ENCODE data around the gene ROR2. TPM values are rescaled to one million over a fixed set of nuclear protein-coding genes. Genes with fewer than 3 reads are reported as not detected.

ROR2 gene
- total RNA-seq, 1 donor from 2014 or later, result not detected

- no peak for DNase-seq (ENCODE audit: low read depth, low spot score)
Measured at GRCh38 chr9:91843623-91844148, 106.3 kb downstream of the ROR2 start.

- DNase-seq (ENCODE audit: low read depth, low spot score), result no peak
Measured at GRCh38 chr9:91843093-91843492, 106.9 kb downstream of the ROR2 start.

- no peak for DNase-seq (ENCODE audit: low read depth, low spot score)
Measured at GRCh38 chr9:91842358-91843049, 107.5 kb downstream of the ROR2 start.

GRCh38 chr9:91841591-91841990 is 108.4 kb downstream of the ROR2 start:
- DNase-seq (ENCODE audit: low read depth, low spot score), result no peak

- no peak for DNase-seq (ENCODE audit: low read depth, low spot score)
Measured at GRCh38 chr9:91840882-91841281, 109.1 kb downstream of the ROR2 start.

- DNase-seq (ENCODE audit: low read depth, low spot score), result no peak
Measured at GRCh38 chr9:91840469-91840868, 109.6 kb downstream of the ROR2 start.

- no peak for DNase-seq (ENCODE audit: low read depth, low spot score)
Measured at GRCh38 chr9:91839926-91840465, 110.0 kb downstream of the ROR2 start.

GRCh38 chr9:91837981-91838731 is 111.9 kb downstream of the ROR2 start:
- no peak for DNase-seq (ENCODE audit: low read depth, low spot score)

- DNase-seq (ENCODE audit: low read depth, low spot score), result no peak
Measured at GRCh38 chr9:91836515-91836914, 113.5 kb downstream of the ROR2 start.

GRCh38 chr9:91835632-91836031 is 114.4 kb downstream of the ROR2 start:
- no peak for DNase-seq (ENCODE audit: low read depth, low spot score)

GRCh38 chr9:91835216-91835615 is 114.8 kb downstream of the ROR2 start:
- DNase-seq (ENCODE audit: low read depth, low spot score), result no peak

GRCh38 chr9:91834740-91835139 is 115.3 kb downstream of the ROR2 start:
- DNase-seq (ENCODE audit: low read depth, low spot score), result no peak

GRCh38 chr9:91833878-91834255 is 116.2 kb downstream of the ROR2 start:
- no peak for DNase-seq (ENCODE audit: low read depth, low spot score)

- no peak for DNase-seq (ENCODE audit: low read depth, low spot score)
Measured at GRCh38 chr9:91833096-91833877, 116.7 kb downstream of the ROR2 start.

GRCh38 chr9:91832322-91832721 is 117.7 kb downstream of the ROR2 start:
- DNase-seq (ENCODE audit: low read depth, low spot score), result no peak

GRCh38 chr9:91825866-91826265 is 124.2 kb downstream of the ROR2 start:
- DNase-seq (ENCODE audit: low read depth, low spot score), result no peak

GRCh38 chr9:91825422-91825821 is 124.6 kb downstream of the ROR2 start:
- no peak for DNase-seq (ENCODE audit: low read depth, low spot score)

- no peak for DNase-seq (ENCODE audit: low read depth, low spot score)
Measured at GRCh38 chr9:91824601-91825305, 125.3 kb downstream of the ROR2 start.

- DNase-seq (ENCODE audit: low read depth, low spot score), result no peak
Measured at GRCh38 chr9:91824151-91824550, 125.9 kb downstream of the ROR2 start.

GRCh38 chr9:91820949-91821880 is 128.8 kb downstream of the ROR2 start:
- DNase-seq (ENCODE audit: low read depth, low spot score), result no peak

All from pulmonary artery endothelial cell (primary cell).